OCI-LY7 (cell line): Measurements from ENCODE around the gene TUBAL3. TPM values are rescaled to one million over a fixed set of nuclear protein-coding genes. Genes with fewer than 3 reads are reported as not detected.
A peak's percentile ranks its signal among the peaks of the same experiment; 100 is the strongest.

Source experiments
- BruUV-seq: library from RNA; stranded (reverse); fragments of 400-500 nt; replicated peaks from 2 replicates; lab custom pipeline; 2021; lab: Mats Ljungman, UMichigan
- CTCF ChIA-PET: fragments of 300-600 bp; sonication (Branson Sonifier 250); formaldehyde crosslinking; loops from one replicate; lab custom pipeline; 2022; ENCODE audit warnings: antibody characterized with exemption; ENCODE audit not compliant: unreplicated experiment; lab: Charles Lee
- POLR2A ChIA-PET: fragments of 300-600 bp; sonication (Branson Sonifier 250); formaldehyde crosslinking; loops from one replicate; lab custom pipeline; 2022; ENCODE audit warnings: antibody characterized with exemption; lab: Charles Lee
- DNase-seq: peaks from one replicate; pipeline ENCODE4 v3.0.0-alpha.2; 2015; ENCODE audit warnings: low spot score
- H2AFZ ChIP-seq: fragments of 200-600 bp; sonication (generic), shearing (Covaris generic); 2 replicates; pipeline ENCODE4 v1.6.1; 2014; ENCODE audit warnings: mild to moderate bottlenecking, antibody characterized with exemption, low read length, moderate library complexity
- H3K27ac ChIP-seq: fragments of 200-600 bp; sonication (generic); 2 replicates; pipeline ENCODE4 v1.5.1; 2014; ENCODE audit warnings: mixed run types, low read depth, mild to moderate bottlenecking, moderate library complexity, low read length, inconsistent platforms; ENCODE audit not compliant: poor library complexity, severe bottlenecking
- H3K36me3 ChIP-seq: fragments of 200-600 bp; sonication (generic); 2 replicates; pipeline ENCODE4 v1.6.1; 2014; ENCODE audit warnings: mild to moderate bottlenecking, antibody characterized with exemption, low read length, moderate library complexity, mixed read lengths; ENCODE audit not compliant: insufficient read depth
- H3K4me1 ChIP-seq: fragments of 200-600 bp; sonication (generic); 2 replicates; pipeline ENCODE4 v1.5.1; 2014; ENCODE audit warnings: mild to moderate bottlenecking, low read length; ENCODE audit not compliant: insufficient read depth, poor library complexity, severe bottlenecking
- H3K4me2 ChIP-seq: fragments of 200-600 bp; sonication (generic); 2 replicates; pipeline ENCODE4 v1.6.1; 2014; ENCODE audit warnings: mild to moderate bottlenecking, low read length
- H3K4me3 ChIP-seq: fragments of 200-600 bp; sonication (generic); 2 replicates; pipeline ENCODE4 v1.5.1; 2014; ENCODE audit warnings: mild to moderate bottlenecking, low read depth, low read length; ENCODE audit not compliant: poor library complexity, severe bottlenecking
- H3K79me2 ChIP-seq: fragments of 200-600 bp; sonication (generic); 2 replicates; pipeline ENCODE4 v1.6.1; 2016; ENCODE audit warnings: low read depth, mild to moderate bottlenecking, low read length, moderate library complexity, mixed read lengths; ENCODE audit not compliant: insufficient read depth
- H3K9me2 ChIP-seq: fragments of 200-600 bp; sonication (generic); 2 replicates; pipeline ENCODE4 v1.6.1; 2016; ENCODE audit warnings: mild to moderate bottlenecking, low read length, mixed read lengths; ENCODE audit not compliant: insufficient read depth
- H3K9me3 ChIP-seq: fragments of 200-600 bp; sonication (generic); 2 replicates; pipeline ENCODE4 v1.6.1; 2014; ENCODE audit warnings: mild to moderate bottlenecking, mixed run types, low read length, mixed read lengths
- H4K20me1 ChIP-seq: fragments of 200-600 bp; sonication (generic); 2 replicates; pipeline ENCODE4 v1.6.1; 2014; ENCODE audit warnings: mild to moderate bottlenecking, antibody characterized with exemption, low read length, moderate library complexity, mixed read lengths; ENCODE audit not compliant: insufficient read depth
- EZH2phosphoT487 ChIP-seq: fragments of 200-600 bp; sonication (generic); IDR thresholded peaks from 2 replicates; pipeline ENCODE4 v1.6.1; 2018; ENCODE audit warnings: low read depth, borderline replicate concordance, mild to moderate bottlenecking, mixed run types, antibody characterized with exemption, low read length, moderate library complexity, mixed read lengths
- intact Hi-C: fragments of 100-400 bp; cut with micrococcal nuclease; formaldehyde crosslinking; loops from one replicate; pipeline ENCODE4 v1.10.0; 2022; ENCODE audit not compliant: unreplicated experiment
- total RNA-seq, 2 experiments: library from RNA; depleted of rRNA in 1 of 2; stranded (reverse); fragments of >200 nt in 1 of 2; shearing (Covaris generic) in 1 of 2; gene quantifications; 2 replicates each; pipeline ENCODE4 v1.2.3, GENCODE V29; 2014 to 2022
- TF ChIP-seq, protein P1 (sequence below): fragments of 200-600 bp; sonication (generic); conservative IDR thresholded peaks from 2 replicates; pipeline ENCODE4 v1.5.1; 2014; ENCODE audit warnings: mild to moderate bottlenecking, antibody characterized with exemption, low read length, moderate library complexity, mixed read lengths

The TUBAL3 gene
- total RNA-seq, 2 experiments from 2014 or later, result not detected

DNA sequence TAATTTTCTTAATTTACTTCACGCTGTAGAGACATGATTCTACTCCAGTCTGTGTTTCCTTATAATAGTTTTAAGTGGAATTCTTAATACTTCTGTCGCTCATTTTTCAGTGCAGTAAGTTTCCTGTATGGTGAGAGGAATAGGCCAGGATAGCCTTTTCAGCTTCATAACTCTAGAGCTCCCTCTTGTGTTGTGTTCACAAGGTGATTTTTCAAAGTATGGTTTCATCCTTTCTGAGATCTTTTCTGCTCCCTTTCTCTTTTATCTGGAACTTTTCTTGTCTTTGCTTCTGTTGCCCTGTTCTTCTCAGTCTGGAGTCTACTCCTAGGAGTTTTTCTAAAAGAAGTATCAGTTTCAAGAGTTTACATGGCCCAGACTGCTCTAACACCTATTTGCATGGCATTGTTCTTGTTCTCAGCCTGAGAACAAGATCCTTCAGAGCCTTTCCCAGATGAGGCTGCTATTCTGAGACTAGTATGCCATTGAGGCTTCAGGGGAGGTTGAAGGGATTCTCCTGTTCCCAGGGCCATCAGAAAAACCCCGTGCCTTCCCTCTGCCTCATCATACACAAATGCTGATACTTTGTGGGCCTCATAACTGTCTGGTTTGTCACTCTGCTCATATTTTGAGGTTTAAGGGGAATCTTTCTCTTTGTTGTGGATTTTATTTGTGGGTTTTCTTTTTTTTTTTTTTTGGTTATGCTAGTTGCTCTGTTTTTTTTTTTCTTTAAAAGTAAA is 29.6 kb upstream of the TUBAL3 start:
- ChIA-PET CTCF (interaction anchor here (1.0 kb wide), 1 partner anchor 189 kb away, joined by 3 read pairs; no protein-coding TSS in a partner anchor), POLR2A (interaction anchor here (0.7 to 2.5 kb wide), 4 partner anchors 8 to 188 kb away, joined by 3 to 11 read pairs (median 4); no protein-coding TSS in a partner anchor)
- Histone ChIP-seq H3K27ac (no peak overlapping the region), H4K20me1 (no peaks in the 10 kb centered on the region), H3K36me3 (peaks cover 49% of the 10 kb centered on the region), H3K4me2 (no peak overlapping the region), H3K9me2 (no peaks in the 10 kb centered on the region), H3K4me1 (no peaks in the 10 kb centered on the region), H2AFZ (no peak overlapping the region), H3K79me2 (no peaks in the 10 kb centered on the region; the same call in 1 of the 2 replicates), H3K4me3 (no peak overlapping the region), H3K9me3 (no peaks in the 10 kb centered on the region)
- intact Hi-C loops, result no loop called here
- peak; percentile 56 for DNase-seq
- TF ChIP-seq, protein P1, sequence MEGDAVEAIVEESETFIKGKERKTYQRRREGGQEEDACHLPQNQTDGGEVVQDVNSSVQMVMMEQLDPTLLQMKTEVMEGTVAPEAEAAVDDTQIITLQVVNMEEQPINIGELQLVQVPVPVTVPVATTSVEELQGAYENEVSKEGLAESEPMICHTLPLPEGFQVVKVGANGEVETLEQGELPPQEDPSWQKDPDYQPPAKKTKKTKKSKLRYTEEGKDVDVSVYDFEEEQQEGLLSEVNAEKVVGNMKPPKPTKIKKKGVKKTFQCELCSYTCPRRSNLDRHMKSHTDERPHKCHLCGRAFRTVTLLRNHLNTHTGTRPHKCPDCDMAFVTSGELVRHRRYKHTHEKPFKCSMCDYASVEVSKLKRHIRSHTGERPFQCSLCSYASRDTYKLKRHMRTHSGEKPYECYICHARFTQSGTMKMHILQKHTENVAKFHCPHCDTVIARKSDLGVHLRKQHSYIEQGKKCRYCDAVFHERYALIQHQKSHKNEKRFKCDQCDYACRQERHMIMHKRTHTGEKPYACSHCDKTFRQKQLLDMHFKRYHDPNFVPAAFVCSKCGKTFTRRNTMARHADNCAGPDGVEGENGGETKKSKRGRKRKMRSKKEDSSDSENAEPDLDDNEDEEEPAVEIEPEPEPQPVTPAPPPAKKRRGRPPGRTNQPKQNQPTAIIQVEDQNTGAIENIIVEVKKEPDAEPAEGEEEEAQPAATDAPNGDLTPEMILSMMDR, result peak; percentile 85
- TF ChIP-seq EZH2phosphoT487, result no peak
- BruUV-seq, result no TSS peak

DNA sequence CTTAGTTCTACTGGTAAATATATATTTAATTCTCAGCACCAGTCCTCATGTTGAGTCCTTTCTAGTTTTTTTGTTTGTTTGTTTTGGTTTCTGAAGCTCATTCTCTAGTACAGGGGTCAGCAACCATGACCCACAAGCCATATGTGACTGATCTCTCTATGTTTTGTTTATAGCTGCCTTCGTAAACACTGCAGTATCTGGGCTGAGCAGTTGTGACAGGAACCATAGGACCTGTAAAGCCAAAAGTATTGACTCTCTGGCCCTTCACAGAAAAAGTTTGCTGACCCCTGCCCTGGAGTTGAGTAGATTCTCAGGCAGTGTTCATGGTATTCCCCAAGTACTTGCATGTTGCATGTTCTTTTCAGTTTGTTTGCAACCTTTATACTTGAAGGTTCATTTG is 28.6 kb upstream of the TUBAL3 start:
- no peaks in the 10 kb centered on the region for H3K4me1 ChIP-seq
- no peaks in the 10 kb centered on the region for H3K9me3 ChIP-seq
- ChIA-PET POLR2A (interaction anchor here (0.6 to 0.8 kb wide), 2 partner anchors 10 to 368 kb away, joined by 3 read pairs; no protein-coding TSS in a partner anchor), CTCF (interaction anchor here (0.9 kb wide), 1 partner anchor 9 kb away, joined by 4 read pairs; no protein-coding TSS in a partner anchor)
- no peaks in the 10 kb centered on the region for H4K20me1 ChIP-seq
- H3K79me2 ChIP-seq, result no peaks in the 10 kb centered on the region; the same call in 1 of the 2 replicates
- BruUV-seq, result no TSS peak
- H3K36me3 ChIP-seq, result peaks cover 45% of the 10 kb centered on the region
- no peak overlapping the region for H3K4me2 ChIP-seq
- TF ChIP-seq, protein P1, result no peak
- no peak for TF ChIP-seq EZH2phosphoT487
- no peaks in the 10 kb centered on the region for H3K9me2 ChIP-seq
- no peak overlapping the region for H2AFZ ChIP-seq
- no peak overlapping the region for H3K4me3 ChIP-seq
- no peak overlapping the region for H3K27ac ChIP-seq
- intact Hi-C loops, result no loop called here
- no peak for DNase-seq

DNA sequence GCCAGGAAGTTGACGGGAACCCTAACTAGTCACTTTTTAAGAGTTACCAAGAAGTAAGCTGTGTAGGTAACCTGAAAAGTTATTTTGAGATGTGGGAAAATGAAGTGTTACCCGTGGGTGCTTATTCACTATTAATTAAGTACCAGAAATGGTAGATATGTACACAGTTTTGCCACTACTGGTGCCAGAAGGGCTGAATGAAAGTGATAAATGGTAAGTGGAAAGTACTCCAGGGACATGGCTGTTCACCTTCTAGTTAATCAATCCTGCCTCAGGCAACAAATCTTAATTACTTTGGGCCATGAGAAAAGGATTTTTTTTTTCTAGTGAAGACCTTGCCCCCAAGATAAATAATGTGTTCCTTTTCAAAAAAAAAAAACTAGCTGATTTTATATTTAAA is 23.5 kb upstream of the TUBAL3 start:
- H3K9me3 ChIP-seq, result no peaks in the 10 kb centered on the region
- H3K79me2 ChIP-seq, result peaks cover 33% of the 10 kb centered on the region
- POLR2A ChIA-PET, result interaction anchor here (0.7 to 1.5 kb wide), 5 partner anchors 8 to 681 kb away, joined by 3 to 8 read pairs (median 4); no protein-coding TSS in a partner anchor
- H4K20me1 ChIP-seq, result no peaks in the 10 kb centered on the region; the same call in 1 of the 2 replicates
- no peak overlapping the region for H3K4me2 ChIP-seq
- H2AFZ ChIP-seq, result no peak overlapping the region
- CTCF ChIA-PET, result no interaction called here
- no peaks in the 10 kb centered on the region for H3K9me2 ChIP-seq
- BruUV-seq, result no TSS peak
- no peak for DNase-seq
- no peak overlapping the region for H3K27ac ChIP-seq
- H3K4me1 ChIP-seq, result no peaks in the 10 kb centered on the region
- H3K4me3 ChIP-seq, result no peak overlapping the region
- H3K36me3 ChIP-seq, result peaks cover 54% of the 10 kb centered on the region
- no peak for TF ChIP-seq EZH2phosphoT487
- TF ChIP-seq, protein P1, result no peak
- intact Hi-C loops, result no loop called here
